DOHH2 (cell line): Measurements from ENCODE around the gene GRM5.

Experiments
- H3F3A ChIP-seq: fragments of 200-600 bp; sonication (generic), shearing (Covaris generic); 2 replicates; pipeline ENCODE4 v1.6.0; 2016; ENCODE audit warnings: antibody characterized with exemption, mild to moderate bottlenecking; ENCODE audit not compliant: control insufficient read depth, insufficient read depth
- H3K27ac ChIP-seq: fragments of 200-600 bp; sonication (generic); 2 replicates; pipeline ENCODE4 v1.5.1; 2014; ENCODE audit warnings: low read depth, mild to moderate bottlenecking, low read length, moderate library complexity
- H3K27me3 ChIP-seq: fragments of 200-600 bp; sonication (generic); 2 replicates; pipeline ENCODE4 v1.6.1; 2014; ENCODE audit warnings: mild to moderate bottlenecking, low read length, mixed read lengths; ENCODE audit not compliant: control insufficient read depth
- H3K36me3 ChIP-seq: fragments of 200-600 bp; sonication (generic); 2 replicates; pipeline ENCODE4 v1.6.1; 2014; ENCODE audit warnings: mild to moderate bottlenecking, low read length, moderate library complexity, mixed read lengths; ENCODE audit not compliant: control insufficient read depth
- H3K4me1 ChIP-seq: fragments of 200-600 bp; sonication (generic); 2 replicates; pipeline ENCODE4 v1.6.1; 2014; ENCODE audit warnings: mild to moderate bottlenecking, low read length, mixed read lengths; ENCODE audit not compliant: control insufficient read depth
- H3K4me2 ChIP-seq: fragments of 200-600 bp; sonication (generic); 2 replicates; pipeline ENCODE4 v1.6.0; 2014; ENCODE audit warnings: mild to moderate bottlenecking, low read length, moderate library complexity
- H3K4me3 ChIP-seq: fragments of 200-600 bp; sonication (generic); 2 replicates; pipeline ENCODE4 v1.5.1; 2014; ENCODE audit warnings: mild to moderate bottlenecking, low read length, mixed read lengths
- H3K79me2 ChIP-seq: fragments of 200-600 bp; sonication (generic); 2 replicates; pipeline ENCODE4 v1.6.1; 2014; ENCODE audit warnings: mild to moderate bottlenecking, low read length, mixed read lengths; ENCODE audit not compliant: control insufficient read depth
- H3K9me2 ChIP-seq: fragments of 200-600 bp; sonication (generic); replicated peaks from 2 replicates; pipeline ENCODE4 v1.6.1; 2014; ENCODE audit warnings: mild to moderate bottlenecking, low read length, mixed read lengths; ENCODE audit not compliant: control insufficient read depth
- H3K9me3 ChIP-seq: fragments of 200-600 bp; sonication (generic); 2 replicates; pipeline ENCODE4 v1.6.1; 2014; ENCODE audit warnings: antibody characterized with exemption, low read length, mixed read lengths; ENCODE audit not compliant: control insufficient read depth, insufficient read depth
- H4K20me1 ChIP-seq: fragments of 200-600 bp; sonication (generic); 2 replicates; pipeline ENCODE4 v1.6.0; 2014; ENCODE audit warnings: low read depth, mild to moderate bottlenecking, antibody characterized with exemption, low read length, moderate library complexity; ENCODE audit not compliant: control insufficient read depth, insufficient read depth
- CTCF ChIP-seq: fragments of 200-600 bp; sonication (generic); IDR thresholded peaks from one replicate; pipeline ENCODE4 v1.5.1; 2014; ENCODE audit warnings: antibody characterized with exemption, mild to moderate bottlenecking, low read depth, low read length; ENCODE audit not compliant: poor library complexity, severe bottlenecking
- EZH2phosphoT487 ChIP-seq: fragments of 200-600 bp; sonication (generic); IDR thresholded peaks from 2 replicates; pipeline ENCODE4 v1.6.1; 2017; ENCODE audit warnings: borderline replicate concordance, mild to moderate bottlenecking, antibody characterized with exemption, low read length, moderate library complexity, mixed read lengths

Gene GRM5

DNA sequence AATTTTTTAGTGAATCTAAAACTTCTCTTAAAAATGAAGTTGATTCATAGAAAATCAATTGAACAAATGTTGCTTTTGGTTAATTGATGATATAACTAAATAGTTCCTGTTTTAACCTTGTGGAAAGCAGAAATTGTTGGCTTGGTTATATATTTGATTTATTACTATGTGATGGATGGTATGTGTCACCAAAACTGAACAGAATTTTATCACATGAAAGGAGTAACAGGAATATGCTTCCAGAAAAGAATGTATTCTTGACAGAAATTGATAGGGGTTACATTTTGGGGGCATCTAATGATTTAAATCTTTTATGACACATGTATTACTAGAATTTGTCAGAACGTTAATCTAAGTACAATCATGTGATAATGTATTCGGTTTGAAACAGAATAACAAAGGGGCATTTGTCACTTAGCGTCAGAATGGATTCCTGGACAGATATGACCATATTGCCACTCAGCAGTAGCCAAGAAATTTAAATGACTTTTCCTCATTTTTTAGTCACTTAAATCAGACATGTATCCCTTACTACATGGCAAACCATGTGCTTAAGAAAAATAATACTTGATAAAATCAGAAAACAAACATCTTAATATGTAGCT, 295.2 kb downstream of the GRM5 start:
- Histone ChIP-seq H3K36me3 (no peaks in the 10 kb centered on the region), H4K20me1 (no peaks in the 10 kb centered on the region)
- TF ChIP-seq EZH2phosphoT487 (no peak), CTCF (no peak)

GRCh38 chr11:88744140-88744539, 321.6 kb downstream of the GRM5 start:
- no peaks in the 10 kb centered on the region; the same call in 1 of the 2 replicates for H3K9me3 ChIP-seq
- no peak overlapping the region for H3K27ac ChIP-seq
- TF ChIP-seq CTCF (no peak), EZH2phosphoT487 (no peak)
- no peaks in the 10 kb centered on the region for H3K79me2 ChIP-seq
- H3K4me2 ChIP-seq = no peak overlapping the region
- no peaks in the 10 kb centered on the region for H3K4me1 ChIP-seq
- no peaks in the 10 kb centered on the region for H3K36me3 ChIP-seq
- H3K4me3 ChIP-seq = no peak overlapping the region
- no peaks in the 10 kb centered on the region for H3K27me3 ChIP-seq
- no peaks in the 10 kb centered on the region; the same call in 1 of the 2 replicates for H3K9me2 ChIP-seq
- no peaks in the 10 kb centered on the region for H4K20me1 ChIP-seq
- no peaks in the 10 kb centered on the region for H3F3A ChIP-seq

More for the DNA sequence above, 295.2 kb downstream of the GRM5 start:
- Histone ChIP-seq H3K27me3 (no peaks in the 10 kb centered on the region), H3K27ac (no peak overlapping the region), H3K79me2 (no peaks in the 10 kb centered on the region), H3K4me1 (no peaks in the 10 kb centered on the region), H3K4me3 (no peak overlapping the region), H3K4me2 (no peak overlapping the region), H3K9me2 (no peaks in the 10 kb centered on the region), H3F3A (no peaks in the 10 kb centered on the region), H3K9me3 (no peaks in the 10 kb centered on the region)

- Histone ChIP-seq H3K9me2 (no peaks in the 10 kb centered on the region; the same call in 1 of the 2 replicates), H3F3A (no peaks in the 10 kb centered on the region), H3K27ac (no peak overlapping the region), H3K4me2 (no peak overlapping the region), H3K4me1 (no peaks in the 10 kb centered on the region), H3K79me2 (no peaks in the 10 kb centered on the region), H3K36me3 (no peaks in the 10 kb centered on the region), H4K20me1 (no peaks in the 10 kb centered on the region), H3K9me3 (no peaks in the 10 kb centered on the region), H3K27me3 (no peaks in the 10 kb centered on the region), H3K4me3 (no peak overlapping the region)
- no peak for TF ChIP-seq CTCF
- no peak for TF ChIP-seq EZH2phosphoT487
Observed at GRCh38 chr11:88739524-88739923, 326.3 kb downstream of the GRM5 start.
